Kidney (tissue), 14 donors: ENCODE measurements around the gene MEGF11. TPM values are rescaled to one million over a fixed set of nuclear protein-coding genes. Genes with fewer than 3 reads are reported as not detected.

Experiments used
- DNase-seq, 5 donors: peaks; one replicate each; pipeline ENCODE4 v3.0.0-alpha.2; 2013 to 2020
- FAIRE-seq: peaks from 2 replicates; lab custom pipeline; 2012; peaks lifted over from hg19 to GRCh38; lab: Jason Lieb, UNC
- H3K27ac ChIP-seq, 2 donors: one replicate each; pipeline ENCODE4 v1.7.0; 2013; ENCODE audit warnings: low read depth in 2 of 2, low read length in 2 of 2, inconsistent platforms in 1 of 2
- H3K27me3 ChIP-seq: one replicate; pipeline ENCODE4 v1.7.1; 2013; ENCODE audit warnings: low read length, inconsistent platforms; ENCODE audit not compliant: control insufficient read depth, insufficient read depth
- H3K36me3 ChIP-seq, 3 donors: one replicate each; pipeline versions ENCODE4 v1.7.0 to v1.7.1; 2013; ENCODE audit warnings: low read length in 3 of 3, control low read depth in 1 of 3, inconsistent platforms in 1 of 3; ENCODE audit not compliant: insufficient read depth in 3 of 3, control insufficient read depth in 2 of 3
- H3K4me1 ChIP-seq, 3 donors: one replicate each; pipeline versions ENCODE4 v1.7.0 to v1.7.1; 2013; ENCODE audit warnings: low read length in 3 of 3, inconsistent platforms in 1 of 3, low read depth in 1 of 3; ENCODE audit not compliant: control insufficient read depth in 2 of 3, insufficient read depth in 2 of 3
- H3K4me3 ChIP-seq, 3 donors: one replicate each; pipeline versions ENCODE4 v1.7.0 to v1.8.1; 2013; ENCODE audit warnings: low read length in 3 of 3, control low read depth in 1 of 3, inconsistent platforms in 1 of 3
- H3K9ac ChIP-seq, 3 donors: one replicate each; pipeline versions ENCODE4 v1.7.0 to v1.7.1; 2013; ENCODE audit warnings: low read length in 3 of 3, control low read depth in 1 of 3, inconsistent platforms in 1 of 3
- H3K9me3 ChIP-seq, 3 donors: one replicate each; pipeline versions ENCODE4 v1.7.0 to v1.7.1; 2013; ENCODE audit warnings: low read length in 3 of 3, control low read depth in 1 of 3, inconsistent platforms in 1 of 3; ENCODE audit not compliant: control insufficient read depth in 2 of 3, insufficient read depth in 1 of 3
- intact Hi-C: fragments of 100-400 bp; cut with DNase I; formaldehyde crosslinking; loops from one replicate; pipeline ENCODE4 v1.11.1; 2022
- polyA plus RNA-seq: library from polyadenylated mRNA; stranded (reverse); fragments of 350-450 nt; fragmentation: Illumina TruSeq; extraction: RNeasy Lipid Tissue Mini Kit (QIAGEN cat#74804); gene quantifications from one replicate; pipeline ENCODE4 v1.2.3, GENCODE V29; 2014; ENCODE audit warnings: low read depth, low replicate concordance; ENCODE audit not compliant: insufficient read depth
- total RNA-seq: library from RNA; stranded (reverse); fragmentation: NEBNext Ultra II Directional; extraction: Animal tissue kit (Norgen Biotek cat#: 25700); gene quantifications from one replicate; pipeline ENCODE4 v1.2.1, GENCODE V29; 2021
- TF ChIP-seq, protein P1 (sequence below): IDR thresholded peaks from 3 replicates; pipeline ENCODE4 v1.5.1; 2012; ENCODE audit warnings: mild to moderate bottlenecking, moderate library complexity, borderline replicate concordance; ENCODE audit not compliant: insufficient read depth; ENCODE audit errors: extremely low read depth
- donor health status: control.
- donor health status: control.
- donor health status: control.
- donor health status: control.
- donor health status: control.
- donor health status: DM: yes; HTN: yes; CAD: no.
- donor health status: Normal renal cell carcinoma (clear cell type).

MEGF11 gene
- total and polyA plus RNA-seq, 2 donors from 2014 or later, result 10.4 to 41.8 TPM

DNA sequence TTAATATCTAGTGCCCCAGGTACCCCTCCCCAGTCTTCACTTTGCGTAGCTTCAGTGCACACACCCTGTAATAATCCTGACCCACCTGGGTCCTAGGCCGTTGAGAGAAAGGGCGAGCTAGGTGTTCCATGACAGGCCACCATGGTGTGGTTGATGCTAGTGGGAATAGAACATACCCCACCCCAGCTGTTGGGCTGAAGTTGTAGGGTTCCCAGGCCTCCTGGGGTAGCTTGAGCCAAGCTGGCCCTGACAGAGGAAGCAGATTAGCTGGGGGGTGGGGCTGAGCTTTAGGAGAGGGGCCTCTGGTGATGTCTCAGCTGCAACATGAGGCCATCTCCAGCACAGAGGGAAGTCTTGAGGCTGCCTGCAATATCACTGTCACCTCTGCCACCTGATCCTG lies 343.7 kb downstream of the MEGF11 start:
- Histone ChIP-seq H3K9ac (no peak overlapping the region), H3K9me3 (no peaks in the 10 kb centered on the region), H3K36me3 (peaks cover 5 to 11% (median 6%) of the 10 kb centered on the region in 3 donors), H3K4me1 (no peaks in the 10 kb centered on the region), H3K27me3 (no peaks in the 10 kb centered on the region), H3K27ac (no peak overlapping the region), H3K4me3 (no peak overlapping the region)
- FAIRE-seq, result no peak
- intact Hi-C loops, result no loop called here
- TF ChIP-seq, protein P1, sequence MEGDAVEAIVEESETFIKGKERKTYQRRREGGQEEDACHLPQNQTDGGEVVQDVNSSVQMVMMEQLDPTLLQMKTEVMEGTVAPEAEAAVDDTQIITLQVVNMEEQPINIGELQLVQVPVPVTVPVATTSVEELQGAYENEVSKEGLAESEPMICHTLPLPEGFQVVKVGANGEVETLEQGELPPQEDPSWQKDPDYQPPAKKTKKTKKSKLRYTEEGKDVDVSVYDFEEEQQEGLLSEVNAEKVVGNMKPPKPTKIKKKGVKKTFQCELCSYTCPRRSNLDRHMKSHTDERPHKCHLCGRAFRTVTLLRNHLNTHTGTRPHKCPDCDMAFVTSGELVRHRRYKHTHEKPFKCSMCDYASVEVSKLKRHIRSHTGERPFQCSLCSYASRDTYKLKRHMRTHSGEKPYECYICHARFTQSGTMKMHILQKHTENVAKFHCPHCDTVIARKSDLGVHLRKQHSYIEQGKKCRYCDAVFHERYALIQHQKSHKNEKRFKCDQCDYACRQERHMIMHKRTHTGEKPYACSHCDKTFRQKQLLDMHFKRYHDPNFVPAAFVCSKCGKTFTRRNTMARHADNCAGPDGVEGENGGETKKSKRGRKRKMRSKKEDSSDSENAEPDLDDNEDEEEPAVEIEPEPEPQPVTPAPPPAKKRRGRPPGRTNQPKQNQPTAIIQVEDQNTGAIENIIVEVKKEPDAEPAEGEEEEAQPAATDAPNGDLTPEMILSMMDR, result no peak
- DNase-seq, result peak in 1 of 5 donors; percentile 19

DNA sequence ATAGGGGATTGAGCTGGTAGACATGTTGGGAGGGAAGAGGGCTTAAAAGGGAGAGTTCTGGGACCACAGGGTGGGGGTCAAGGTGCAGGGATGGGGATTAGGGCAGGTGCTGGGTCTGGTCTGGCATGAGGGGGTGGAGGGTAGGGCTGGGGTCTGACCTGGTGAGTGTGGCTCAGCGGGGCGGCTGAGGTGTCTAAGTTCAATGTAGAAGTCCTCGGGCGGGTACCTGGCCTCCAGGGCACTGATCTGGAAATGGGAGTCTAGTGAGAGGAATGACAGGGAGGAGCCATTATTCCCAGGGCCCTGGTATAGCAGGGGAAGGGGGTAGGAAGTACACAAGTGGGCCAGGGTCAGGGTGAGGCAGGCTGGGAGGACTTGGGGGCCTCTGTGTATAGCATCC lies 344.7 kb downstream of the MEGF11 start:
- Histone ChIP-seq H3K27me3 (no peaks in the 10 kb centered on the region), H3K36me3 (peaks cover 5 to 14% (median 6%) of the 10 kb centered on the region in 3 donors)
- FAIRE-seq, result no peak

DNA sequence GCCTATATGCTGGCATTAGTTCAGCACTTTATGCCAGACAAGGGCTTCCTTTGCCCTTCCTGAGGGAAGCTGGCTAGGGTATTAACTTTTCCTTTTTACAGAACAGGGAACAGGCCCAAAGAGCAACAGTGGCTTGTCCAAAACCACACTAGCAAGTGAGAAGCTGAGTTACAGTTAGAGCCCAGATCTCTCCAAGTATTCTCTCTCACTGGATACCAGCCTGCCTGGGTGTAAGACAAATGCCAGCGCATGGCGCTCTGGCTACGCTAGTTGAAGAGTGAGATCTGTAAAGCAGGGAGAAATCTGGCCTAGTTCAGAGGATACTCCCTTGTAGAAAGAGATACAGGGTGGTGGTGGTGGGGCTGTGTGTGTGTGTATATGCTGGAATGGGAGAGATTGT lies 345.9 kb downstream of the MEGF11 start:
- DNase-seq, result no peak

More for the DNA sequence above, 344.7 kb downstream of the MEGF11 start:
- H3K9me3 ChIP-seq, result no peaks in the 10 kb centered on the region
- TF ChIP-seq, protein P1, result no peak
- H3K4me3 ChIP-seq, result no peak overlapping the region
- H3K9ac ChIP-seq, result no peak overlapping the region
- intact Hi-C loops, result no loop called here
- H3K27ac ChIP-seq, result no peak overlapping the region
- DNase-seq, result peak in 1 of 5 donors; percentile 46
- no peaks in the 10 kb centered on the region for H3K4me1 ChIP-seq

More for the DNA sequence above, 345.9 kb downstream of the MEGF11 start:
- Histone ChIP-seq H3K27me3 (no peaks in the 10 kb centered on the region), H3K4me3 (no peak overlapping the region), H3K27ac (no peak overlapping the region), H3K36me3 (peaks cover 5 to 13% (median 6%) of the 10 kb centered on the region in 3 donors), H3K9ac (no peak overlapping the region), H3K9me3 (no peaks in the 10 kb centered on the region), H3K4me1 (no peaks in the 10 kb centered on the region)
- FAIRE-seq, result no peak
- intact Hi-C loops, result no loop called here
- TF ChIP-seq, protein P1, result no peak
